Measurements from ENCODE around the gene GCSAM. TPM values are rescaled to one million over a fixed set of nuclear protein-coding genes. Genes with fewer than 3 reads are reported as not detected.
"Not testable (repeated sequence)": the region's sequence is repeated elsewhere in the genome, so short reads cannot be mapped to it uniquely, and the experiment has no call there.

GCSAM gene
- total RNA-seq, 1 experiment from 2014 or later, result not detected

- Histone ChIP-seq H3K9ac (ENCODE audit: low read length) (peak overlapping the region; percentile 88), H3K9me2 (replicated peaks; ENCODE audit: low read length) (no peaks in the 10 kb centered on the region)
- DNase-seq, result peak; percentile 86
These were observed 59.0 kb downstream of the GCSAM start for GRCh38 chr3:112074006-112074405.

GRCh38 chr3:112072387-112073060 lies 60.5 kb downstream of the GCSAM start:
- H3K27me3 ChIP-seq (ENCODE audit: low read length); H3F3A ChIP-seq (ENCODE audit: low read length, unreplicated experiment); BruUV-seq (replicated peaks); H4K20me1 ChIP-seq (ENCODE audit: low read length); DNase-seq; ATAC-seq; H3K9me3 ChIP-seq (ENCODE audit: low read length); H2AFZ ChIP-seq (ENCODE audit: low read length); POLR2A ChIA-PET (ENCODE audit: unreplicated experiment); intact Hi-C loops (cut with micrococcal nuclease); H3K27ac ChIP-seq (ENCODE audit: low read length); H3K79me2 ChIP-seq (ENCODE audit: low read length); H3K9me2 ChIP-seq (replicated peaks; ENCODE audit: low read length); H3K36me3 ChIP-seq (ENCODE audit: low read depth, low read length); H3K4me2 ChIP-seq (ENCODE audit: low read length); H3K9ac ChIP-seq (ENCODE audit: low read length); H3K4me3 ChIP-seq (ENCODE audit: low read length): not testable (repeated sequence)
- peaks cover 28% of the 10 kb centered on the region for H3K4me1 ChIP-seq (ENCODE audit: insufficient read depth, low read length)
- CTCF ChIA-PET, result interaction anchor here (0.6 kb wide), 1 partner anchor 94 kb away, joined by 3 read pairs; the partner anchor contains the start of gene ABHD10

More at GRCh38 chr3:112074006-112074405, 59.0 kb downstream of the GCSAM start:
- Histone ChIP-seq H3K36me3 (ENCODE audit: low read depth, low read length) (no peaks in the 10 kb centered on the region), H3K4me1 (ENCODE audit: insufficient read depth, low read length) (peaks cover 36% of the 10 kb centered on the region), H3K4me3 (ENCODE audit: low read length) (peak overlapping the region; percentile 60), H3K9me3 (ENCODE audit: low read length) (no peaks in the 10 kb centered on the region), H2AFZ (ENCODE audit: low read length) (peak overlapping the region; percentile 22; the same call in 1 of the 2 replicates), H3K4me2 (ENCODE audit: low read length) (peak overlapping the region; percentile 88), H3F3A (ENCODE audit: low read length, unreplicated experiment) (peaks cover 8% of the 10 kb centered on the region), H3K27ac (ENCODE audit: low read length) (peak overlapping the region; percentile 99), H3K79me2 (ENCODE audit: low read length) (no peaks in the 10 kb centered on the region), H4K20me1 (ENCODE audit: low read length) (no peaks in the 10 kb centered on the region), H3K27me3 (ENCODE audit: low read length) (no peaks in the 10 kb centered on the region)
- intact Hi-C loops (cut with micrococcal nuclease), result no loop called here
- ChIA-PET CTCF (no interaction called here), POLR2A (ENCODE audit: unreplicated experiment) (no interaction called here)
- peak; percentile 32 for ATAC-seq
- no TSS peak for BruUV-seq (replicated peaks)
- no peak for TF ChIP-seq EZH2 (IDR thresholded peaks at IDR 0.05; ENCODE audit: low read length, unreplicated experiment)
- TF ChIP-seq, protein P1, sequence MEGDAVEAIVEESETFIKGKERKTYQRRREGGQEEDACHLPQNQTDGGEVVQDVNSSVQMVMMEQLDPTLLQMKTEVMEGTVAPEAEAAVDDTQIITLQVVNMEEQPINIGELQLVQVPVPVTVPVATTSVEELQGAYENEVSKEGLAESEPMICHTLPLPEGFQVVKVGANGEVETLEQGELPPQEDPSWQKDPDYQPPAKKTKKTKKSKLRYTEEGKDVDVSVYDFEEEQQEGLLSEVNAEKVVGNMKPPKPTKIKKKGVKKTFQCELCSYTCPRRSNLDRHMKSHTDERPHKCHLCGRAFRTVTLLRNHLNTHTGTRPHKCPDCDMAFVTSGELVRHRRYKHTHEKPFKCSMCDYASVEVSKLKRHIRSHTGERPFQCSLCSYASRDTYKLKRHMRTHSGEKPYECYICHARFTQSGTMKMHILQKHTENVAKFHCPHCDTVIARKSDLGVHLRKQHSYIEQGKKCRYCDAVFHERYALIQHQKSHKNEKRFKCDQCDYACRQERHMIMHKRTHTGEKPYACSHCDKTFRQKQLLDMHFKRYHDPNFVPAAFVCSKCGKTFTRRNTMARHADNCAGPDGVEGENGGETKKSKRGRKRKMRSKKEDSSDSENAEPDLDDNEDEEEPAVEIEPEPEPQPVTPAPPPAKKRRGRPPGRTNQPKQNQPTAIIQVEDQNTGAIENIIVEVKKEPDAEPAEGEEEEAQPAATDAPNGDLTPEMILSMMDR (conservative IDR thresholded peaks at IDR 0.05; ENCODE audit: low read depth, low read length), result no peak
- TF ChIP-seq EZH2phosphoT487 (IDR thresholded peaks at IDR 0.05; ENCODE audit: borderline replicate concordance, low read length), result no peak

Small RNA genes lying within 50 kb of the gene (microRNA-seq; reads per million reads assigned to microRNA genes)
- not detected for gene MIR567 (ENCODE audit: unreplicated experiment)

Other genes with a start within 250 kb of the GCSAM start
- gene ABHD10, start 154.2 kb downstream of the GCSAM start, total RNA-seq (2014; rRNA removed), result 29.1 and 45.0 TPM in 2 replicates
- 2.6 and 4.3 TPM in 2 replicates for gene TAGLN3, start 134.3 kb downstream of the GCSAM start, total RNA-seq (2014; rRNA removed)
- gene TMPRSS7, start 98.5 kb downstream of the GCSAM start, total RNA-seq (2014; rRNA removed), result 0.33 TPM in 1 of 2 replicates, not detected in the other
- 14.8 and 16.7 TPM in 2 replicates for gene C3orf52, start 46.9 kb downstream of the GCSAM start, total RNA-seq (2014; rRNA removed)
- gene SLC9C1, start 161.0 kb upstream of the GCSAM start, total RNA-seq (2014; rRNA removed), result not detected in 2 replicates
- gene CD200, start 199.9 kb upstream of the GCSAM start, total RNA-seq (2014; rRNA removed), result not detected in 2 replicates

Data from PC-3 (cell line).